SK-N-DZ (cell line): Measurements from ENCODE around the gene FLOT1.

Source experiments
- DNase-seq: peaks from one replicate; pipeline ENCODE4 v3.0.0-alpha.2; 2015; ENCODE audit warnings: low spot score

FLOT1 gene

GRCh38 chr6:30747902-30748769 is 5.6 kb upstream of the FLOT1 start:
- no peak for DNase-seq

GRCh38 chr6:30747300-30747687 is 4.8 kb upstream of the FLOT1 start:
- no peak for DNase-seq

- DNase-seq: peak; percentile 81
Measured at GRCh38 chr6:30744054-30744805, 1.7 kb upstream of the FLOT1 start, which contains the start of gene IER3. IER3 (minus strand) TSS chr6:30744547; CDS start chr6:30744518, 29 bp downstream.

GRCh38 chr6:30743099-30744053 is 889 bp upstream of the FLOT1 start:
- no peak for DNase-seq

GRCh38 chr6:30741789-30742315 is 635 bp downstream of the FLOT1 start:
- no peak for DNase-seq

- DNase-seq: no peak
Measured at GRCh38 chr6:30741063-30741779, 1.3 kb downstream of the FLOT1 start.

GRCh38 chr6:30740540-30740870 is 2.0 kb downstream of the FLOT1 start:
- DNase-seq: no peak

GRCh38 chr6:30738532-30738931 is 4.0 kb downstream of the FLOT1 start:
- DNase-seq: no peak

- DNase-seq: no peak
Measured at GRCh38 chr6:30735668-30736314, 6.7 kb downstream of the FLOT1 start.

GRCh38 chr6:30732237-30732943 is 10.1 kb downstream of the FLOT1 start:
- DNase-seq: no peak

GRCh38 chr6:30730601-30731435 is 11.7 kb downstream of the FLOT1 start:
- peak; percentile 77 for DNase-seq

GRCh38 chr6:30727920-30728553 is 14.4 kb downstream of the FLOT1 start:
- no peak for DNase-seq

- DNase-seq: no peak
Measured at GRCh38 chr6:30726506-30727413, 15.7 kb downstream of the FLOT1 start.

GRCh38 chr6:30725713-30726505 is 16.6 kb downstream of the FLOT1 start:
- DNase-seq: peak; percentile 57

GRCh38 chr6:30724906-30725667 is 17.4 kb downstream of the FLOT1 start:
- peak; percentile 34 for DNase-seq
